ENCODE results near the gene OR2AT4.
"Not testable (repeated sequence)": the region's sequence is repeated elsewhere in the genome, so short reads cannot be mapped to it uniquely, and the experiment has no call there.

Gene OR2AT4

DNA sequence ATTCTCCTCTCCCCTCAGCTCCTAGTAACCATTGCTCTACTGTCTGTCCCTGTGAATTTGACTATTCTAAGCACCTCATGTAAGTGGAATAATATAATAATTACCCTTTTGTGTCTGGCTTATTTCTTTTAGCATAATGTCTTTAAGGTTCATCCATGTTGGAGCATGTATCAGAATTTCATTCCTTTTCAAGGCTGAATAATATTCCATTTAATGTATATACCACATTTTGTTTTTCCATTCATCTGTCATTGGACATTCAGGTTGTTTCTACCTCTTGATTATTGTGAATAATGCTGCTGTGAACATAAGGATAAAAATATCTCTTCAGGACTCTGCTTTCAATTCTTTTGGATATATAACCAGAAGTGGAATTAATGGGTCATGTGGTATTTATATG is 28.1 kb downstream of the OR2AT4 start:
- DNase-seq (ENCODE audit: low read depth): no peak

DNA sequence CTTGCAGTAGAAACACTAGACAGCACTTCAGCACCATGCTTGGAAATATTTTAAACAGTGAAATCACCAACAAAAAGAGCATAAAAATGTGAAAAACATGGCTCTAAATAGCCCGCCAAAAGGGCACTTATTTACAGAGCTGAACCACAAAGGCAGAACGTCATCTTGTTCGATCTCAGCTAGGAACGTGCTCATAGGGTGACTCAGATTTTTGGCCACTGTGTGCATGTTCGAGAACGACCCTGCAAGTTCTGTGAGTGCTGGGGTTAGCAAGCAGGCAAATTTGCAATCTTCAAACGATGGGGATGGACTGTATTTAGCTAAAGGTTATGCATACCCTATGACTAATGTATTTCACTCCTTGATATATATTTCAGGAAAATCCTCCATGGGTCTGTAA is 30.6 kb downstream of the OR2AT4 start:
- DNase-seq (ENCODE audit: low read depth): no peak

DNA sequence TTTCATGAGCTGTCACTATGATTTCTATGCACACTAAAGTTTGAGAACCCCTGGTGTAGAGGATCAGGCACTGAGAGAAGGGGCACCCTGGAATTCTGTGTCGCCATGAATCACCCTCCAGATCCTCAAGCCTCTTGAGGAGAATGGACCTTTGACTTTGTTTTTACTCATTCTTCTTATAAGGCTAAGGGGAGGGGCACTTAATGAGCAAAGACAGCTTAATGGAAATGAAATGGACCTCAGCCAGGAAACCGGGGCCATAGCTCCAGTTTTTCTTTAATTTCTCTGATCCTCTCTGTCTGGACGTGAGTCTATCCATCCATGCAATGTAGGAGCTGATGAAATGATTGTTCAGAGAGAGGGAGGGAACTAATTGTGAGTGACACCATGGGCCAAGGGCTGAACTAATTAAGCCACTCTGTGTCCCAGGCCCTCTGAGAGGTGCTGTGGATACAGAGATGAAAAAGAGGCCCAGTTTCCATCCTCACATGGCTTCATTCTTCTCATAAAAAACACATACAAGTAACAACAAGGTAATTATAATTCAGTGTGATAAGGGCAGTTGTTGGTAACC is 32.8 kb downstream of the OR2AT4 start:
- no peak for DNase-seq (ENCODE audit: low read depth)

DNA sequence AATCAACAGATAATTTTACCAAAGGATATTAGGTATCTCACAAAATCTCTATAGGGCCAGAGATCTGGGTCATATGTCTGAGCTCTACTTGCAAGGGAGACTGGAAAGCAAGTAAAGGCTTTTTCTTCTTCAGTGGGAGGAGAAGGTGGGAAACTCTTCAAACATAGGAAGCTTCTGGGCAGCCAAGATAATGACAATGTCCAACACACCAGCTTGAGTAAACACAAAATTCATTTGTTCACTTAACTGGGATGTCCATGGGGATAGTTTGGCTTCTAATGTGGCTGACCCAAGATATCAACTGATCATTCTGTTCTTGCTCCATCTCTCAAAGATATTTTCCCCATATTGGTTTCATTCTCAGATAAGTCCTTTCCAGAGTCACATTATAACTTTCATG is 37.4 kb downstream of the OR2AT4 start:
- DNase-seq (ENCODE audit: low read depth): no peak

DNA sequence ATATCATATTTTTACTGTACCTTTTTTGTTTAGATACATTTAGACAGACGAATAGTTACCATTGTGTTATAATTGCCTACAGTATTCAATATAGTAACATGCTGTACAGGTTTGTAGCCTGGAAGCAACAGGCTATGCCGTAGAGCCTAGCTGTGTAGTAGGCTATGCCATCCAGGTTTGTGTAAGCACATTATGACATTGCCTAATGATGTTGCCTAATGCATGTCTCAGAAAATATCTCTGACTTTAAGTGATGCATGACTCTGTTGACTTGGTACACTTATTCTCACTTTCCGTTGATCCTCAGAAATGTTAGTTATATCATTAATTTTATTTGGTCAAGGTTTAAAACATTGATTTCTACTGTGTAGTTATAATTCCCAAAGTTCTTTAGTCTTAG is 39.9 kb downstream of the OR2AT4 start:
- no peak for DNase-seq (ENCODE audit: low read depth)

DNA sequence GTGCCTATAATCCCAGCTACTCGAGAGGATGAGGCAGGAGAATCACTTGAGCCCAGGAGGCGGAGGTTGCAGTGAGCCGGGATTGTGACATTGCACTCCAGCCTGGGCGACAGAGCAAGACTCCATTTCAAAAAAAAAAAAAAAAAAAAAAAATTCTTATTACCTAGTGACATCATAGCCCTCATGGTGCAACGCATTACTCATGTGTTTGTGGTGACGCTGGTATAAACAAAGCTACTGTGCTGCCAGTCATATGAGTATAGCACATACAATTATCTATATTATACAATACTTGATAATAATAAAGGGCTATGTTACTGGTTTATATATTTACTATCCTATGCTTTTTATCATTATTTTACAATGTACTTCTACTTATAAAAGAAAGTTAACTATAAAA is 41.2 kb downstream of the OR2AT4 start:
- DNase-seq (ENCODE audit: low read depth): no peak

DNA sequence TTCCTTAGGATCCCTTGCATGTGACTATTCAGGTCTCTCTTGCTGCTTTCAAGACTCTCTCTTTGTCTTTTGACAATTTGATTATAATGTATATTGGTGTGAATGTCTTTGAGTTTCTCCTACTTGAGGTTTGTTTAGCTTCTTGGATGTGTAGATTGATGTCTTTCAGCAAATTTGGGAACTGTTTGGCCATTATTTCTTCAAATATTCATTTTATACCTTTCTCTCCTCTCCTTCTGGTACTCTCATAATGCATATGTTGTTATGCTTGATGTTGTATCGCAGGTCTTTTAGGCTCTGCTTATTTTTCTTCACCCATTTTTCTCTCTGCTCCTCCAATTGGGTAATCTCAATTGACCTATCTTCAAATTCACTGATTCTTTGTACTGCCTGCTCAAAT is 44.2 kb downstream of the OR2AT4 start:
- DNase-seq (ENCODE audit: low read depth): no peak

DNA sequence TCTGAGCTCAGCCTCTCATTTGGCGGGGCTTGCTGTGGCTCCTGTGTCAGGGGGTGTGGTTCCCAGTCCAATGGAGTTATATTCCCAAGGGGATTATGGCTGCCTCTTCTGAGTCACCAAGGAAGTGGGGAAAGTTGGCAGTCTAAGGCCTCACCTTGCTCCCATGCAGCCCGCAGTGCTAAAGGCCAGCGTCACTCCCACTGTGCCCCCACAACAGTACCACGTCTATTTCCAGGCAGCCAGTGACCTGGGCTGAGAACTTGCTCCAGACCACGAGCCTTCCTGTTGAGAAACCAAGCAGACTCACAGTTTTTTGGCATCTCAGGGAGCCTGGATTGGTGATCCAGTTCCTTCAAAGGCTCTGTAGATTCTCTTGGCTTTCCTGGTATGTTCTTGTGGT is 45.6 kb downstream of the OR2AT4 start:
- DNase-seq (ENCODE audit: low read depth): no peak

DNA sequence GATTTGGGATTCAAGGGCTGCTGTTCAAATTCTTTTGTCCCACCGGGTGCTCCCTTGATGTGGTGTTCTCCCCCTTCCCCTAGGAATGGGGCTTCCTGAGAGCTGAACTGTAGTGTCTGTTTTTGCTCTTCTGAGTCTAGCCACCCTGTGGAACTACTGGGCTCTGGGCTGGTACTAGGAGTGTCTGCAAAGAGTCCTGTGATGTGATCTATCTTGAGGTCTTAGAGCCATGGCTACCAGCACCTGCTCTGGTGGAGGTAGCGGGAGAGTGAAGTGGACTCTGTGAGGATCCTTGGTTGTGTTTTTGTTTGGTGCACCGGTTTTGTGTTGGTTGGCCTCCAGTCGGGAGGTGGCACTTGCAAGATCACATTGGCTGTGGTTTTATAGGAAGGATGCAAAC is 46.2 kb downstream of the OR2AT4 start:
- no peak for DNase-seq (ENCODE audit: low read depth)

DNA sequence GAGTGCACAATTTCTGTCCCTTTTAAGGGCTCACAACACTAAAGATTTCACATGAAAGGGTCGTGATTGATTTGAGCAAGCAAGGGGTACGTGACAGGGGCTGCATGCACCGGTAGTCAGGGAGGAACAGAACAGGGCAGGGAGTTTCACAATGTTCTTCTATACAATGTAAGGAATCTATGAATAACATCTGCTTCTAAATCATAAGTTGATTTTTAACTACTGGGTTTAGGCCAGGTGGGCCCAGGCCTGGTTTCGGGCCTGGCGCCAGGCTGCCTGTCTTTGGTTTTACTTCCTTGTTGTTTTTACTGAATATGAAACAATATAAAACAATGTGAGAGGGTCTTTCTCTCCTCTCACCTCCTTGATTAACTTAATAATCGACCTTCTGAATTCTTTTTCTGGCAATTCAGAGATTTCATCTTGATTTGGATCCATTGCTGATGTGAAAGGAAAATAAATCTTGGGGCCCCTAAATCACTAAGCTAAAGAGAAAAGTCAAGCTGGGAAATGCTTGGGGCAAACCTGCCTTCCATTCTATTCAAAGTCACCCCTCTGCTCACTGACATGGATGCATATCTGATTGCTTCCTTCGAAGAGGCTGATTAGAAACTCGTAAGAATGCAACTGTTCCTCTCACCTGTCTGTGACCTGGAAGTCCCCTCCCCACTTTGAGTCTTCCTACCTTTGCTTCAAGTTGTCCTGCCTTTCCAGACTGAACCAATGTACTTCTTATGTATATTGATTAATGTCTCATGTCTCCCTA is 47.0 kb downstream of the OR2AT4 start:
- DNase-seq (ENCODE audit: low read depth): not testable (repeated sequence)

DNA sequence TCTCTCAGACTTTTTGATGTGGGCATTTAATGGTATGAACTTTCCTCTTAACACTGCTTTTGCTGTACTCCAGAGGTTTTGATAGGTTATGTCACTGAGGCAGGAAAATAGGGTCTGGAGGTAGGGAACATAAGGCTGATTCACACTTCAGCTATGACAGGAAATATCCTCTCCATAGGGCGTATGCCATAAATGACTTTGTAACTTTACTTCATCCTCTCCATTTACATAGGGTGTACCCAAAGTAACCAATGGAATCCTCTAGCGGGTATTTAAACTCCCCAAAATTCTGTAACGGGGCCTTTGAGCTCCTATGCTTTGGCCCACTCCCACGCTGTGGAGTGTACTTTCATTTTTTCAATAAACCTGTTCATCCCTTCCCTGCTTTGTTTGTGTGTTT is 49.5 kb downstream of the OR2AT4 start:
- DNase-seq (ENCODE audit: low read depth): no peak

DNA sequence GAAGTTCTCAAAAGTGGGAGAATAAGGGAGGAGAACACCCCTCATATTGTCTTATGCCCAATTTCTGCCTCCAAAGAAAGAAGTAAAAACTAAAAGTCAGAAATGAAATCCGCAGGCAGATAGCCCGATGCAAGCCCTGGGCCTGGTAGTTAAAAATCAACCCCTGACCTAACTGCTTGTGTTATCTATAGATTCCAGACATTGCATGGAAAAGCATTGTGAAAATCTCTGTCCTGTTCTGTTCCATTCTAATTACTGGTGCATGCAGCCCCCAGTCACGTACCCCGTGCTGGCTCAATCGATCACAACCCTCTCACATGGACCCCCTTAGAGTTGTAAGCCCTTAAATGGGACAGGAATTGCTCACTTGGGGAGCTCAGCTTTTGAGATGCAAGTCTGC is 50.0 kb downstream of the OR2AT4 start:
- DNase-seq (ENCODE audit: low read depth): not testable (repeated sequence)

DNA sequence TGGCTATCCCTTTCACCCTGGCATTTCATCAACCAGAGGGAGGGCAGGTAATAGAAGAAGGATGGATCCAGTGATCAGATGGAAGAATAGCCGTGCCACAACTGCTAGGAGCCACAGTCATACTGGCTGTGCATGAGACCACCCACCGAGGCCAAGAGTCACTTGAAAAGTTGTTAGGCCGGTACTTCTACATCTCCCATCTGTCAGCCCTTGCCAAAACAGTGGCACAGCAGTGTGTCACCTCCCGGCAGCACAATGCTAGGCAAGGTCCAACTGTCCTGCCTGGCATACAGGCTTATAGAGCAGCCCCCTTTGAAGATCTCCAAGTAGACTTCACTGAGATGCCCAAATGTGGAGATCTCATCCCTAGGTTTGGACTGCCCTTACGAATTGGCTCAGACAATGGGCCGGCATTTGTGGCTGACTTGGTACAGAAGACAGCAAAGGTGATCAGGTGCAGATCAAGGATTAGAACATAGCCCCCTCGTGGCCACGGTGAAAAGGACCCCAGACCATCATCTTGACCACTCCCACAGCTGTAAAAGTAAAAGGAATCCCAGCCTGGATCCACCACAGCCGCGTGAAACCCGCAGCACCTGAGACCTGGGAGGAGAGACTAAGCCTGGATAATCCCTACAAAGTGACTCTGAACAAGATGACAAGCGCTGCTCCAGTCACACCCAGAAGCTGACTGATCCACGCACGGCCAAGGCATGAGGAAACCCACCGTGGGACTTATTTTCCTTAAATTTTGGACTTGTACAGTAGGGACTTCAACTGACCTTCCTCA is 52.1 kb downstream of the OR2AT4 start:
- DNase-seq (ENCODE audit: low read depth): not testable (repeated sequence)

DNA sequence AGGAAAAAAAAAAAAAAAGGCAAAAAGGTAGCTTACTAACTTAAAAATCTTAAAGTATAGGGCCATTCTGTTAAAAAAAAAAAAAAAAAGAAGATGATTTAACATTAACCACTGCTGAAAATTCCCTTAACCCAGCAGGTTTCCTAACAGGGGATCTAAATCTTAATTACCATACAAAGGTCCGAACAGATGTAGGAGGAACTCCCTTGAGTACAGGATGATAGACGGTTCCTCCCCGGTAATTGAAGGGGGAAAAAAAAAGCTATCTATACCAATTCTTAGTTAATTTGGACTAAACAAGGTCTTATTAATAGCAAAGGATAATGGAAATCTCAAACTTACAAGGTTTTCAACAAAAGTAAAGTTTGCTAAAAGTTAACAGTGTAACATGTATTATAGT is 54.9 kb downstream of the OR2AT4 start:
- not testable (repeated sequence) for DNase-seq (ENCODE audit: low read depth)

DNA sequence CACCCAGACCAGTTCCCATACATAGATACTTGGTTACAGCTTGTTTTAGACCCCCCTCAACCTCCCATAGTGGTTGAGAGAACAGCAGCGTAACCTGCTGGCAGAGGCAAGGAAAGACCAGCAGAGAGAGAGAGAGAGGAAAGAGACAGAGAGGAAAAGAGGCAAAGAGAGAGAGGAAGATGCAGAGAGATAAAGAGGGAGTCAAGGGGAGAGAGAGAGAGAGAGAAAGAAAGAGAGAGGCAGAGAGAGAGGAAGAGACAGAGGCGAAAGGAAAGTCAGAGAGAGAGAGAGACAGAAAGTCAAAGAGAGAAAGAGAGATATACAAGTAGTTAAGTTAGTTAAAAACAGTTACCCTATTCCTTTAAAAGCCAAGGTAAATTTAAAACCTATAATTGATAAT is 55.4 kb downstream of the OR2AT4 start:
- DNase-seq (ENCODE audit: low read depth): no peak

DNA sequence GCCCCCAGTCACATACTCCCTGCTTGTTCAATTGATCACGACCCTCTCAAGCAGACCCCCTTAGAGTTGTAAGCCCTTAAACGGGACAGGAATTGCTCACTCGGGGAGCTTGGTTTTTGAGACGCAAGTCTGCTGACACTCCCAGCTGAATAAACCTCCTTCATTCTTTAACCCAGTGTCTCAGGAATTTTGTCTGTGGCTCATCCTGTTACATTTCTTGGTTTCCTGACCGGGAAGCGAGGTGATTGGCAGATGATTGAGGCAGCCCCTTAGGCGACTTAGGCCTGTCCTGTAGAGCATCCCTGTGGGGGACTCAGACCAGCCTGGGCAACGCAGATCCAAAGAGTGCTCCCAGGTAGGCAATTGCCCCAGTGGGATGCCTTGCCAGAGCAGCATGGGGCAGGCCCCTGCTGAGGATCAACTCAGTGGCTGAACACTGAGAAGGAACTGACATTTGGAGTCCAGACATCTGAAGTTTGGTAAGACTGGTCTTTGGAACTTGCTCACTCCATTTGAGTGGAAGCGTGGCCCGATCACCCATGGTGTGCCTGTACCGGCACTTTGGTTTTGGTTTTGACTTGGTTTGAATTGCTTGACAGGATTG is 56.4 kb downstream of the OR2AT4 start:
- no peak for DNase-seq (ENCODE audit: low read depth)

DNA sequence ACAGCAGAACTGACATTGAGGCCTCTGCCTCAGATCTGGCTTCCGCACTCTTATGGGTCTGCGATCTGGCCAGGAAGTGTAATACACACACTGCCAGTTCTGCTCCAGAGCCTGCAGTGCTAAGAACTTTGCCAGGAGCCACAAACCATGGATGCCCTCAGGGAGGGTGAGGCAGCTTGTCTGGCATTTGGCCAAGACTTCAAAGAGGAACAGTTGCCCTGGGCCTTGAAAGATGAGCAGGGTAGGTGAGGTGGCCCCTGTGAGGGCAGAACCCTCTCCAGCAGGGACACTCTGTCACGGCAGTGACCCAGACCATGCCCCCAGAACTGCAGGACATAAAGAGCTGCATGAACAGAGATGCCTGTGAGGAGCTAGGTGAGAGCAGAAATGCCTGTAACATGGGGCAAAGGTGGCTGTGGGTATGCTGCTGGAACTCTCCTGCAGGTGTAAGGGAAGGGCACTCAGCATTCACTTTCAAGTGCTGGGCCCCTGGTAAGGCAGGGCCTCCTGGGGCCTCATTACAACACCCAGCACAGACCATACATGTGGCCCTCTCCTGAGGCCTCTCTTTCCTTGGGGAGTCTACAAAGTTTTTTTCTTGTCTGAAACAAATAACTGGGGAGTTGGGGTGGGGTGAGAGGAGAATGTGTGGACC is 60.6 kb downstream of the OR2AT4 start:
- DNase-seq (ENCODE audit: low read depth): no peak

DNA sequence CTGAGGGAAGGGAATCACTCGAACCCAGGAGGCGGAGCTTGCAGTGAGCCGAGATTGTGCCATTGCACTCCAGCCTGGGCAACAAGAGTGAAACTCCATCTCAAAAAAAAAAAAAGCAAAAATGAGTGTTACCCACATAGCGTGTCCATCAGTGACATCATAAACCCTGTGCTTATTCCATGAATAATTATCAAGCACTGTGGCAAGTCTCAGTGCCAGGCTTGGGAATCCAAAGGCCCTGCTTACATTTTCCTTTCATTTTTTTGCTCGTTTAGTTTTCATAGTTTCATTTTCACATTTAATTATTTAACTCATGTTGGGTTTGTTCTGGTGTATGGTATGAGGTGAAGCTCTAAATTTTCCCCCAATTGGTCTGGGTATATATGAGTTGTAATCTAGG is 61.4 kb downstream of the OR2AT4 start:
- no peak for DNase-seq (ENCODE audit: low read depth)

DNA sequence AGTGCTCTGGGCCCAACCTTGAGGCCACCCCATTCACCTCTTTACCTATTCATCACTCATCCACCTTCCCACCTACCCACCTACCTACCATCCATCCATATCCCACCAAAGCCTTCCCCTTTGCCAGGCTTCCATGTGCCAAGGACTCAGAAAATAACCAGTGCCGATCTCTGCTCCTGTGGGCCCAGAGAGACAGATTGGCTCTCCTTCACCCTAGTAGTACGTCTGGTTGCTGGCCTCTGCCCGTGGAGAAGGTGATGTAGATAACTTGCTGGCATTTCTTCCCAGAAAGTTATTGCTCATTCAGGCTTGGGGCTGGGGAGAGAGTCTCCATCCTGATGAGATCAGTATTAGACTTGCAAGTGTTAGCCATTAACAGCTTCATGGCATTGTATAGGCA is 62.8 kb downstream of the OR2AT4 start:
- DNase-seq (ENCODE audit: low read depth): no peak

DNA sequence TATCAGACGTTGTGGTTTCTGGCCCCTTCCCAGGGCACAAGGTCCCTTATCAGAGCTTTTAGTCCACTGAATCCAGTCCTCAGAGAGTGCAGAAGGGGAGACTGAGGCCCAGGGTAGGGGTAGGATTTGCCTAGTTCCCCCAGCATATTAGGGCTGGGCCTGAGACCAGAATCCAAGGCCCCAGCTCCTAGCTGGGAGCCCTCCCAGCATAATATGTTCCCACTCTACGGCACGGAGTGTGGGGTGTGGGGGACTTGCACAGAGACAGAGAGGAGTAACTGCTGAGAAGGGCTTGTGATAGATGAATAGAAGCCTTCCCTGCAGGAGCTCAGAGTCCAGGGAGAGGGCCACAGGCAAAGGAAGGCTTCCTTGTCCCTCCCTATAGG is 64.1 kb downstream of the OR2AT4 start:
- DNase-seq (ENCODE audit: low read depth): no peak

DNA sequence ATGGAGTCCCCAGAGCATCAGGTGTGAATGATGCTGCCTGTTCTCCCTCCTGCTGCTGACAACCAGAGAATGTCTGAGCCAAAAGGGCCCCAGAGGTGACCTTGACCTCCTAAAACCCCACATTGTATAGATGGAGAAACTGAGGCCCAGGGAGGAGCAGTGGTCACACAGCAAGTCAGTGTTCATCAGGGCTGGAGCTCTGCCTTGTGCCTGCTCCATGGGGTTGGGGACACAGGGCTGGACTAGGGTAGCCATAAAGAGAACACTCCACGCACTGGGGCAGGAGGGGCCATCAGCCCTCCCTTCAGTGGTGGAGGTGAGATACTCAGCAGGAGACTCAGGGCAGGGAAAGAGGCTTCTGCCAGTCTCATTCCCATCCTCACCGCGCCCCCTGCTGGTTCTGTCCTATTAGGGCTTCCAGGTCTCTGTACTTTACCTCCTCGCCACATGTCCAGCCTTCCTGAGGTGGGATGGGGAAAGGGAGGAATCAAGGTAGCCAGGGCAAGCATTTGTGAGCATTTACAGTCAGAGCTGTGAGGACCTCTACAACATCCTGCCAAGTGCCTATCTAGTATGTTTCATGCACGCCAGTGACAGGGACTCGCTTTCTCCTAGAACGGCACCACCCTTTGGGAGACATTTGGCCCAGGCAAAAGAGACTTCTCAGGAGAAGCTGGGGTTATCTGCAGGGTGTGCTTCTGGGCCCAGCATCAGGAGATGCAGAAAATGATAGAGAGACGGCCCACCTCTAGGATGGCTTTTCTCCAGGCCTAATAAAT is 64.7 kb downstream of the OR2AT4 start:
- DNase-seq (ENCODE audit: low read depth): no peak
